GM21381 (cell line): ENCODE measurements around the gene GMDS.

Experiments used
- ATAC-seq: cut with Tn5 transposase; IDR thresholded peaks from one replicate; pipeline ENCODE4 v1.9.1; 2021; ENCODE audit warnings: mild to moderate bottlenecking, moderate library complexity; ENCODE audit not compliant: unreplicated experiment

The GMDS gene

GRCh38 chr6:1960486-1961142 is 284.8 kb downstream of the GMDS start:
- ATAC-seq, result no peak

GRCh38 chr6:1958257-1958656 is 287.1 kb downstream of the GMDS start:
- ATAC-seq, result no peak

GRCh38 chr6:1957746-1958145 is 287.7 kb downstream of the GMDS start:
- ATAC-seq, result no peak

GRCh38 chr6:1952740-1953360 is 292.6 kb downstream of the GMDS start:
- ATAC-seq, result no peak

- ATAC-seq, result no peak
These were observed 294.8 kb downstream of the GMDS start for GRCh38 chr6:1950631-1951030.

- ATAC-seq, result no peak
These were observed 295.9 kb downstream of the GMDS start for GRCh38 chr6:1949538-1949937.

- no peak for ATAC-seq
These were observed 297.5 kb downstream of the GMDS start for GRCh38 chr6:1947922-1948321.

- ATAC-seq, result no peak
These were observed 298.8 kb downstream of the GMDS start for GRCh38 chr6:1946583-1946982.

- no peak for ATAC-seq
These were observed 300.1 kb downstream of the GMDS start for GRCh38 chr6:1945235-1945832.

- ATAC-seq, result no peak
These were observed 302.6 kb downstream of the GMDS start for GRCh38 chr6:1942834-1943233.

GRCh38 chr6:1941534-1941933 is 303.9 kb downstream of the GMDS start:
- ATAC-seq, result no peak

GRCh38 chr6:1940381-1940780 is 305.0 kb downstream of the GMDS start:
- peak; percentile 66 for ATAC-seq

GRCh38 chr6:1933292-1933691 is 312.1 kb downstream of the GMDS start:
- ATAC-seq, result no peak

GRCh38 chr6:1931817-1932216 is 313.6 kb downstream of the GMDS start:
- no peak for ATAC-seq

- ATAC-seq, result no peak
These were observed 315.0 kb downstream of the GMDS start for GRCh38 chr6:1930356-1930755.

- no peak for ATAC-seq
These were observed 315.5 kb downstream of the GMDS start for GRCh38 chr6:1929931-1930330.

- ATAC-seq, result no peak
These were observed 319.5 kb downstream of the GMDS start for GRCh38 chr6:1925743-1926430.

- ATAC-seq, result no peak
These were observed 322.0 kb downstream of the GMDS start for GRCh38 chr6:1923449-1923848.

- no peak for ATAC-seq
These were observed 327.6 kb downstream of the GMDS start for GRCh38 chr6:1917626-1918371.

- no peak for ATAC-seq
These were observed 328.9 kb downstream of the GMDS start for GRCh38 chr6:1916334-1917070.
